ENCODE data around the gene GPR26.

GPR26 gene

DNA sequence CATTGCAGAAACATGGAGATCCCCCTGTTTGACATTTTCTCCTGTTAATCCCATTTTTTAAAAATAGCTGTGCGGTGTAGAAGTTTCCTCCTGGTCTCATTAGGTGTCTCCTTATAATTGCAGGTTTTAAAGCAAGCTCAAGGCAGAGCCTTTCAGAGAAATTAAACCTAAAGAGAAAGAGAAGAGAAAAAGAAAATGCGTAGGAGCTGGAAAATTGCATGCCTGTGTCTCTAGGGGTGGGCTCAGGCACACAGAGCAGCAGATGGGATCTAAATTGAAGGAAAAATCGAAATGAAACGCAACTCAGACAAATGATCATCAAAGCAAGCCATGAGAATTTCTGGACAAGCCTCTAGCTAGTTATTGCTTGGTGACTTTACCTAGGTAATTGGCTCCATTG lies 40.1 kb downstream of the GPR26 start:
- no peak for DNase-seq
- H3K4me3 ChIP-seq (ENCODE audit: low read depth, low read length): no peak overlapping the region
- no peaks in the 10 kb centered on the region for H3K36me3 ChIP-seq (replicated peaks)
- TF ChIP-seq, protein P1, sequence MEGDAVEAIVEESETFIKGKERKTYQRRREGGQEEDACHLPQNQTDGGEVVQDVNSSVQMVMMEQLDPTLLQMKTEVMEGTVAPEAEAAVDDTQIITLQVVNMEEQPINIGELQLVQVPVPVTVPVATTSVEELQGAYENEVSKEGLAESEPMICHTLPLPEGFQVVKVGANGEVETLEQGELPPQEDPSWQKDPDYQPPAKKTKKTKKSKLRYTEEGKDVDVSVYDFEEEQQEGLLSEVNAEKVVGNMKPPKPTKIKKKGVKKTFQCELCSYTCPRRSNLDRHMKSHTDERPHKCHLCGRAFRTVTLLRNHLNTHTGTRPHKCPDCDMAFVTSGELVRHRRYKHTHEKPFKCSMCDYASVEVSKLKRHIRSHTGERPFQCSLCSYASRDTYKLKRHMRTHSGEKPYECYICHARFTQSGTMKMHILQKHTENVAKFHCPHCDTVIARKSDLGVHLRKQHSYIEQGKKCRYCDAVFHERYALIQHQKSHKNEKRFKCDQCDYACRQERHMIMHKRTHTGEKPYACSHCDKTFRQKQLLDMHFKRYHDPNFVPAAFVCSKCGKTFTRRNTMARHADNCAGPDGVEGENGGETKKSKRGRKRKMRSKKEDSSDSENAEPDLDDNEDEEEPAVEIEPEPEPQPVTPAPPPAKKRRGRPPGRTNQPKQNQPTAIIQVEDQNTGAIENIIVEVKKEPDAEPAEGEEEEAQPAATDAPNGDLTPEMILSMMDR (IDR thresholded peaks at IDR 0.05; ENCODE audit: low read depth, low read length, missing control alignments): no peak
- in situ Hi-C loops (cut with HindIII; ENCODE audit: low pct_ligation_motif_present, low sequenced_read_pairs): no loop called here
- no peak overlapping the region for H3K27ac ChIP-seq
- no peaks in the 10 kb centered on the region for H3K27me3 ChIP-seq (replicated peaks)

GRCh38 chr10:123715546-123715945 lies 49.4 kb downstream of the GPR26 start:
- no peak for DNase-seq
- Histone ChIP-seq H3K27me3 (replicated peaks) (no peaks in the 10 kb centered on the region), H3K27ac (no peak overlapping the region), H3K36me3 (replicated peaks) (no peaks in the 10 kb centered on the region), H3K4me3 (ENCODE audit: low read depth, low read length) (no peak overlapping the region)
- in situ Hi-C loops (cut with HindIII; ENCODE audit: low pct_ligation_motif_present, low sequenced_read_pairs): no loop called here
- TF ChIP-seq, protein P1 (IDR thresholded peaks at IDR 0.05; ENCODE audit: low read depth, low read length, missing control alignments): no peak

- TF ChIP-seq, protein P1 (IDR thresholded peaks at IDR 0.05; ENCODE audit: low read depth, low read length, missing control alignments): no peak
- Histone ChIP-seq H3K4me3 (ENCODE audit: low read depth, low read length) (no peak overlapping the region), H3K27me3 (replicated peaks) (no peaks in the 10 kb centered on the region), H3K27ac (no peak overlapping the region), H3K36me3 (replicated peaks) (no peaks in the 10 kb centered on the region)
- DNase-seq: no peak
- in situ Hi-C loops (cut with HindIII; ENCODE audit: low pct_ligation_motif_present, low sequenced_read_pairs): no loop called here
Measured at GRCh38 chr10:123717336-123717735, 51.2 kb downstream of the GPR26 start.

DNA sequence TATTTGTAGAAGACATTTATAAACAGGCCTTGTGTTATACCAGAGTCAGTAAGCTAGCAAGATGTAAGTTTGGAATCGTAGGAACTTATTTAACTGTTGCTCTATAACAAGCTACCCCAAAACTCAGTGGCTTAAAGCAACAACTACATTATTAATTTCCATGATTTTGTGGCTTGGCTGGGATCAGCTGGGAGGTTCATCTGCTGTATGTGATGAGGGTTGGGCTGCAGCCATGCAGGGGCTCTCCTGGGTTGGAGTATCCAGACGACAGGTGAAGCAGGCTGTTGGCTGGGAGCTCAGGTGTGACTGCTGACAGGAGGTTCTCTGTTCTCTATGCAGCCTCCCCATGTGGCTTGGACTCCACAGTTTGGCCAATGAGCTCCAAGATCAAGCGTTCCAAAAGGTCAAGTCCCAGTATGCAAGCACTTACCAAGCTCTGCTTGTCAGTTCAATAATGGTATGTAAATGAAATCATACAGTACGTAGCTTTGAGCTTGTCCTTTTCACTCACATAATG lies 52.4 kb downstream of the GPR26 start:
- no peak overlapping the region for H3K27ac ChIP-seq
- H3K36me3 ChIP-seq (replicated peaks): no peaks in the 10 kb centered on the region
- no peak for DNase-seq
- TF ChIP-seq, protein P1 (IDR thresholded peaks at IDR 0.05; ENCODE audit: low read depth, low read length, missing control alignments): no peak
- in situ Hi-C loops (cut with HindIII; ENCODE audit: low pct_ligation_motif_present, low sequenced_read_pairs): no loop called here
- no peaks in the 10 kb centered on the region for H3K27me3 ChIP-seq (replicated peaks)
- no peak overlapping the region for H3K4me3 ChIP-seq (ENCODE audit: low read depth, low read length)

DNA sequence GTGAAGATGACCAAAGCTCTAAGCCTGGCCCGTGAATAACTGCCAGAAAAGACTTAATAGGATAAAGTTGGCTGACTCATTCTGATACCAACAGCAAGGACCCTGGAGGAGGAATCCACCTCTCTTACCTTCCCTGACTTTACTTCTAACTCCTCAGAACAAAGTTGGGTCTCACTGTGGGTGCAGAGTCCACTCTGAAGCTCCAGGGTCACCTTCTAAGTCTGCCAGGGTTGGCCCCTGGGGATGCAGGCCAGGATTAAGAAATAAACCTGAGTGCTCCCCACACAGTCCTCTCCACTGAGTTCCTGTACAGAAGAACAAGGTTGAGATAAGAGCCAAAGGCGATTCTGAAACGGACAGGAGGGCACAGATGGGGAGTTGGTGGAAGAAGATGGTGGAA lies 54.4 kb downstream of the GPR26 start:
- in situ Hi-C loops (cut with HindIII; ENCODE audit: low pct_ligation_motif_present, low sequenced_read_pairs): no loop called here
- H3K27me3 ChIP-seq (replicated peaks): no peaks in the 10 kb centered on the region
- H3K36me3 ChIP-seq (replicated peaks): no peaks in the 10 kb centered on the region
- H3K4me3 ChIP-seq (ENCODE audit: low read depth, low read length): no peak overlapping the region
- no peak for DNase-seq
- no peak overlapping the region for H3K27ac ChIP-seq
- TF ChIP-seq, protein P1 (IDR thresholded peaks at IDR 0.05; ENCODE audit: low read depth, low read length, missing control alignments): no peak

DNA sequence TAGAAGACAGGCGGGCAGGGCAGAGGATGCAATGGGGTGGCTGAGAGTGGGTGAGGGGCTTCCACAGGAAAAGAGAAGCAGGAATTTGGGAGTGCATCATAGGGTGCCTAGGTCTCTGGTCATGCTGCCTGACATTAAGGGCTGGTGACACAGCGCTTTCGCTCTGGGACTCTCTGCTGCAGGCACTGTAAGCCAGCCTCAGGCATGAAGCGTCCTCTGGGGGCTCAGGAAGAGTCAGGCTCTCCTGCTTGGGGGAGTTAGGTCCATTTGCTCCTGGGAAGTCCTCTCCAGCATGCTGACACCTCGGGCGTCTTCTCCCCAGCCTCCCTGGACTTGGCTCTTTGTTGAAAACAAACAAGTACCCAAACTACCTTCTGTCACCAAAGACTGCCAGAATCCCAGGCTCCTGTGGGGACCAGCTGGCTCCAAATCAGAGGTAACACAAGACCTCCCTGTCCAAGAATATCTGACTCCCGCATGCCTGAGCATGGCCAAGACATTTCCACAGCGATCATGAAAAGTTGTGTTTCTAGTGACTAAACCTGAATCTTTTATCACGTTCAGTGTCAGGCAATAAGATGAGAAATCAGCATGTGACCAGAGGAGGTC lies 55.4 kb downstream of the GPR26 start:
- DNase-seq: no peak
- no peak overlapping the region for H3K4me3 ChIP-seq (ENCODE audit: low read depth, low read length)
- in situ Hi-C loops (cut with HindIII; ENCODE audit: low pct_ligation_motif_present, low sequenced_read_pairs): no loop called here
- no peaks in the 10 kb centered on the region for H3K27me3 ChIP-seq (replicated peaks)
- H3K36me3 ChIP-seq (replicated peaks): no peaks in the 10 kb centered on the region
- TF ChIP-seq, protein P1 (IDR thresholded peaks at IDR 0.05; ENCODE audit: low read depth, low read length, missing control alignments): no peak
- no peak overlapping the region for H3K27ac ChIP-seq

Measured in brain microvascular endothelial cell (primary cell).